ENCODE results near the gene AFF4.

The AFF4 gene

GRCh38 chr5:132889501-132889900 lies 73.9 kb downstream of the AFF4 start:
- no peak for DNase-seq (ENCODE audit: low read depth in 2 of 2)

- no peak for DNase-seq (ENCODE audit: low read depth in 2 of 2)
These were observed 76.2 kb downstream of the AFF4 start for GRCh38 chr5:132887283-132887682.

GRCh38 chr5:132886064-132886823 lies 77.2 kb downstream of the AFF4 start:
- DNase-seq (ENCODE audit: low read depth in 2 of 2) = no peak

GRCh38 chr5:132884548-132884947 lies 78.9 kb downstream of the AFF4 start:
- DNase-seq (ENCODE audit: low read depth in 2 of 2) = no peak

GRCh38 chr5:132883261-132883834 lies 80.1 kb downstream of the AFF4 start:
- no peak for DNase-seq (ENCODE audit: low read depth in 2 of 2)

GRCh38 chr5:132877938-132878337 lies 85.5 kb downstream of the AFF4 start:
- no peak for DNase-seq (ENCODE audit: low read depth in 2 of 2)

- DNase-seq (ENCODE audit: low read depth in 2 of 2) = no peak
These were observed 86.0 kb downstream of the AFF4 start for GRCh38 chr5:132877466-132877865.

GRCh38 chr5:132876020-132876759 lies 87.2 kb downstream of the AFF4 start:
- DNase-seq (ENCODE audit: low read depth in 2 of 2) = no peak

- no peak for DNase-seq (ENCODE audit: low read depth in 2 of 2)
These were observed 89.5 kb downstream of the AFF4 start for GRCh38 chr5:132873930-132874271.

GRCh38 chr5:132873119-132873929 lies 90.1 kb downstream of the AFF4 start, which contains the start of gene LEAP2:
TSS of gene LEAP2 (plus strand) at chr5:132873668. CDS start at chr5:132873695, 27 bp downstream.
- no peak for DNase-seq (ENCODE audit: low read depth in 2 of 2)

GRCh38 chr5:132872788-132873118 lies 90.7 kb downstream of the AFF4 start:
- DNase-seq (ENCODE audit: low read depth in 2 of 2) = no peak

GRCh38 chr5:132871459-132872284 lies 91.8 kb downstream of the AFF4 start:
- no peak for DNase-seq (ENCODE audit: low read depth in 2 of 2)

GRCh38 chr5:132870801-132871200 lies 92.6 kb downstream of the AFF4 start:
- DNase-seq (ENCODE audit: low read depth in 2 of 2) = no peak

GRCh38 chr5:132868754-132869153 lies 94.7 kb downstream of the AFF4 start:
- no peak for DNase-seq (ENCODE audit: low read depth in 2 of 2)

GRCh38 chr5:132867046-132867451 lies 96.4 kb downstream of the AFF4 start:
- no peak for DNase-seq (ENCODE audit: low read depth in 2 of 2)

- DNase-seq (ENCODE audit: low read depth in 2 of 2) = peak; percentile 87 to 90
These were observed 96.9 kb downstream of the AFF4 start, which contains the start of the genes GDF9 and UQCRQ for GRCh38 chr5:132866342-132867045. TSS of gene GDF9 (minus strand) at chr5:132866469. CDS start at chr5:132864533, 1,936 bp downstream. TSS of gene UQCRQ (plus strand) at chr5:132866642. CDS start at chr5:132866882, 240 bp downstream.

- DNase-seq (ENCODE audit: low read depth in 2 of 2) = no peak
These were observed 97.6 kb downstream of the AFF4 start for GRCh38 chr5:132865668-132866341.

- DNase-seq (ENCODE audit: low read depth in 2 of 2) = no peak
These were observed 102.7 kb downstream of the AFF4 start for GRCh38 chr5:132860742-132861141.

- no peak for DNase-seq (ENCODE audit: low read depth in 2 of 2)
These were observed 103.5 kb downstream of the AFF4 start for GRCh38 chr5:132859889-132860437.

Measured in stimulated activated CD8-positive, alpha-beta memory T cell treated with anti-CD3 and anti-CD28 coated beads, Interleukin-15, amount 100 ng/mL, for 48 hours (primary cell).